Type B pancreatic cell (in vitro differentiated cells): ENCODE measurements around the gene TIGD2. TPM values are rescaled to one million over a fixed set of nuclear protein-coding genes. Genes with fewer than 3 reads are reported as not detected.

ENCODE experiments used
- DNase-seq: peaks from one replicate; pipeline ENCODE4 v3.0.0; 2021; ENCODE audit warnings: mixed read lengths; ENCODE audit not compliant: unreplicated experiment; ENCODE audit errors: extremely low spot score
- H3K27ac Mint-ChIP-seq: 2 replicates; pipeline ENCODE4 v1.8.0; 2021; ENCODE audit warnings: mild to moderate bottlenecking, mixed read lengths
- H3K27me3 Mint-ChIP-seq: 2 replicates; pipeline ENCODE4 v1.8.0; 2021; ENCODE audit warnings: mixed read lengths
- H3K36me3 Mint-ChIP-seq: 2 replicates; pipeline ENCODE4 v1.8.0; 2021; ENCODE audit warnings: mixed read lengths
- H3K4me1 Mint-ChIP-seq: one replicate; pipeline ENCODE4 v1.8.0; 2021; ENCODE audit warnings: mixed read lengths; ENCODE audit not compliant: unreplicated experiment
- H3K4me3 Mint-ChIP-seq: 2 replicates; pipeline ENCODE4 v1.8.0; 2021; ENCODE audit warnings: mild to moderate bottlenecking, mixed read lengths
- H3K9me3 Mint-ChIP-seq: 2 replicates; pipeline ENCODE4 v1.8.0; 2021; ENCODE audit warnings: mixed read lengths
- CTCF ChIP-seq: fragments of 200-600 bp; sonication (generic); conservative IDR thresholded peaks from 2 replicates; pipeline ENCODE4 v1.5.0; 2021; ENCODE audit warnings: antibody characterized with exemption, mild to moderate bottlenecking
- total RNA-seq: library from RNA; stranded (reverse); gene quantifications from 2 replicates; pipeline ENCODE4 v1.2.1, GENCODE V29; 2021; ENCODE audit warnings: low replicate concordance

Gene TIGD2
- total RNA-seq, 1 donor from 2014 or later: 13.2 TPM

GRCh38 chr4:89162496-89162895 is 51.2 kb downstream of the TIGD2 start:
- Mint-ChIP-seq H3K27me3 (no peaks in the 10 kb centered on the region), H3K9me3 (no peaks in the 10 kb centered on the region), H3K36me3 (no peaks in the 10 kb centered on the region), H3K27ac (no peak overlapping the region), H3K4me3 (no peak overlapping the region), H3K4me1 (no peaks in the 10 kb centered on the region)
- no peak for DNase-seq
- no peak for TF ChIP-seq CTCF

DNA sequence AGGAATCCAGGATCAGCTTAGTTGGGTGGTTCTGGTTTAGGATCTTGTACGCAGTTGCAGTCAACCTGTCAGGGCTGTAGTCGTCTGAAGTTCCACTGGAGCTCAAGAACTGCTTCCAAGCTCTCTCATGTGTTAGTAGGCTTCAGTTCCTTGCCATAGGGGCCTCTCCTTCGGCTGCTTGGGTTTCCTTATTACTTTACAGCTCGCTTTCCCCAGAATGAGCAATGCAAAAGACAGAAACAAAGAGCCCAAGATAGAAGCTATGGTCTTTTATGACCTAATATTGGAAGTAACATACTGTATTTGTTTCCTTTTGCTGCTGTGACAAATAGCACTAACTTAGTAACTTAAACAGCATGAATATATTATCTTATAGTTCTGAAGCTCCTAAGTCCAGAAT is 51.7 kb downstream of the TIGD2 start:
- H3K27me3 Mint-ChIP-seq: no peaks in the 10 kb centered on the region
- TF ChIP-seq CTCF: no peak
- no peak overlapping the region for H3K27ac Mint-ChIP-seq
- no peak for DNase-seq
- no peaks in the 10 kb centered on the region for H3K4me1 Mint-ChIP-seq
- no peaks in the 10 kb centered on the region for H3K9me3 Mint-ChIP-seq
- no peak overlapping the region for H3K4me3 Mint-ChIP-seq
- no peaks in the 10 kb centered on the region for H3K36me3 Mint-ChIP-seq

GRCh38 chr4:89164400-89164799 is 53.1 kb downstream of the TIGD2 start:
- Mint-ChIP-seq H3K9me3 (no peaks in the 10 kb centered on the region), H3K4me1 (no peaks in the 10 kb centered on the region), H3K4me3 (no peak overlapping the region), H3K36me3 (no peaks in the 10 kb centered on the region), H3K27ac (no peak overlapping the region), H3K27me3 (no peaks in the 10 kb centered on the region)
- no peak for TF ChIP-seq CTCF
- no peak for DNase-seq

Other genes starting within 250 kb of the TIGD2 start
- gene FAM13A, start 54.3 kb upstream of the TIGD2 start, total RNA-seq: 29.5 and 46.8 TPM in 2 replicates
- 4.0 and 4.5 TPM in 2 replicates for gene GPRIN3, start 196.3 kb downstream of the TIGD2 start, total RNA-seq